HG03108 (cell line): Measurements from ENCODE around the gene APIP.

Experiments
- ATAC-seq: cut with Tn5 transposase; IDR thresholded peaks from one replicate; pipeline ENCODE4 v1.9.1; 2021; ENCODE audit warnings: moderate library complexity; ENCODE audit not compliant: unreplicated experiment

Gene APIP, protein sequence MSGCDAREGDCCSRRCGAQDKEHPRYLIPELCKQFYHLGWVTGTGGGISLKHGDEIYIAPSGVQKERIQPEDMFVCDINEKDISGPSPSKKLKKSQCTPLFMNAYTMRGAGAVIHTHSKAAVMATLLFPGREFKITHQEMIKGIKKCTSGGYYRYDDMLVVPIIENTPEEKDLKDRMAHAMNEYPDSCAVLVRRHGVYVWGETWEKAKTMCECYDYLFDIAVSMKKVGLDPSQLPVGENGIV

DNA sequence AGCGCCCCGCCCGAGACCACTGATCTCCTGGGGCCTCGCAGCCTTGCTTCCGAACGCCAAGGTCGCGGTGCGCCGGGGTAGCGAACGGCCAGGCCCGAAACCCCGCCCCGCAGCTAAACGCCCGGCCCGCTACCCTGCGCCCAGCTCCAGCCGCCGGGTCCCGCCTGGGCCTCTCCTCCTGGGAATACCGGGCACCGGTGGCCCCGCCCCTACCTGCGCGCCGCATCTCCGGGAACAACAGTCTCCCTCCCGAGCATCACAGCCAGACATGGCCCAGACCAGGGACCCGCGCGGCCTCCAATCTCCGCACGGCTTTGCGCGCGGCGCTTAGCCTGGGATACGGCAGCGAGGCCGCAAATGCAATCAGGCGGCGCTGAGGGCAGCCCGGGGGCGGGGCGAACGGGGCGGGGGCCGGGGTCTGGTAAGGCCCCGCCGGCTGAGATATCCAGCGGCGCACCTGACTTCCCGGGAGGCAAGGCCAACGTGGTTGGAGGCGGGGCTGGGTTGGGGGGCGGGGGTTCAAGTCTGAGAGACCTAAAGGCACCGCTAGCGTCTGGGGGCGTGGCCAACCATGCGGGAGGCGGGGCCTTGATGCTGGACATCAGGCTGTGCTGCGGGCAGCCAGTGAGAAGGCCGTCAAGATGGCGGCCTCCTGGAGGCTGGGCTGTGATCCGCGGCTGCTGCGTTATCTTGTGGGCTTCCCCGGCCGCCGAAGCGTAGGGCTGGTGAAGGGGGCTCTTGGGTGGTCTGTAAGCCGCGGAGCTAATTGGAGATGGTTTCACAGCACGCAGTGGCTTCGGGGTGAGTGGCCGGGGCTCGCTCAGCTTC is at the start of gene APIP, which contains the start of gene PDHX:
TSS of gene APIP (minus strand) at position 365 of the 828 bp plus-strand sequence. CDS start at position 270, 95 bp downstream.
TSS of gene PDHX (plus strand) at position 604 of the 828 bp plus-strand sequence. CDS start at position 642, 38 bp downstream.
- peak; percentile 91 for ATAC-seq

DNA sequence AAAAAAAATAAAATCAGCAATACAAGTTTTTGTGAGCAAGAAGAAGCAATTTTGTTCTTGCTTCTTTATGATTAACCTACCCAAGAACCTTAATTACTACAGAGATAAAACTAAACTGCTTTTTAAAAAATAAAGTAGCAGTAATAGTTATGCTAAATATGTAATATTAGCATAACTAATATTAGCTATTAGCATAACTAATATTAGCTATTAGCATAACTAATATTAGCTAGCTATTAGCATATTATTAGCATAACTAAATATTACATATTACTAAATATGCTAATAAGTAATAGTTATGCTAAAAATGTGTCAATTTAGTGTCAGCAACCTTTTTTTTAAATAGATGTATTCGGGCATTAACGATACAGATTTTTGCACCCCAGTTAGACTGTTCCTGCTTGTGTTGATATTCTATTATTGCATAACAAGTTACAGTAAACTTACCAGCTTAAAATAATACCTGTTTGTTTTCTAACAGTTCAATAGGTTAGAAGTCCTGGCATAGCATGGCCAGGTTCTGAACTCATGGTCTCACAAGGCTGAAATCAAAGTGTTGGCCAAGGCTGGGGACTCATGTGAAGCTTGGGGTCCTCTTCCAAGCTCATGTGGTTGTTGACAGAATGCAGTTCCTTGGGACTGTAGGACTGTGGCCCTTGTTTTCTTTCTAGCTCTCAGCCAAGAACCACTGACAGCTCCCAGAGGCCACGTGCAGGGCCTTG is 48.6 kb upstream of the APIP start:
- no peak for ATAC-seq

DNA sequence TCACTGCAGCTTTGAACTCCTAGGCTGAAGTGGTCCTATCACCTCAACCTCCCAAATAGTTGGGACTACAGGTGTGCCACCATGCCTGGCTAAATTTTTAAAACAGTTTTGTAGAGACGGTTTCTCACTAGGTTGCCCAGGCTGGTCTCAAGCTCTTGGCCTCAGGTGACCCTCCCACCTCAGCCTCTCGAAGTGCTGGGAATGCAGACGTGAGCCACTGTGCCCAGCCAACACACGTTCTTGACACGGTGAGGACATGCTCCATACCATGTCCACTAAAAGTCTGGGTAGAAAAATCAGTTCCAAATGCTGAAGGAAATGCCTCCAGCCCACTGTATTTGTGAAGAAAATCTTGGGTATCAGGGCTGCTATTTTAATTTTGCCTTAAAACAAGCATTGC is 47.2 kb upstream of the APIP start:
- no peak for ATAC-seq

DNA sequence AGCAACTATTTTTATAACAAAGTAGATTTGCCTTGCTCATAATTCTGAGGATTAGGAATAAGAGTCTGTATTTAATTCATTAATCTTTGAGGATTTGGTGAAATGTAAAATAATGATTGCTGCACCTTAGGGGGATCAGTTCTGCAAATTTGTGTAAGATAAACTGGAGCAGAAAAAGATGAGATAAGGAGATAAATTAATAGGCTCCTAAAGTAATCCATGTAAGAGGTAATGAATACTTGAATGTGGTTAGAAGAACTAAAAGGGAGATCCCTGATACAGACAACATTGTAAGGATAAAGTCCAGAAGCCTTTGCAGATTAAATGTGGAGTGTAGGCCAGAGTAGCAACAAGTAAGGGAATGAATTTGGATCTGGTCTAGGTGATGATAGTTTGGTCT is 45.9 kb upstream of the APIP start:
- ATAC-seq, result no peak

DNA sequence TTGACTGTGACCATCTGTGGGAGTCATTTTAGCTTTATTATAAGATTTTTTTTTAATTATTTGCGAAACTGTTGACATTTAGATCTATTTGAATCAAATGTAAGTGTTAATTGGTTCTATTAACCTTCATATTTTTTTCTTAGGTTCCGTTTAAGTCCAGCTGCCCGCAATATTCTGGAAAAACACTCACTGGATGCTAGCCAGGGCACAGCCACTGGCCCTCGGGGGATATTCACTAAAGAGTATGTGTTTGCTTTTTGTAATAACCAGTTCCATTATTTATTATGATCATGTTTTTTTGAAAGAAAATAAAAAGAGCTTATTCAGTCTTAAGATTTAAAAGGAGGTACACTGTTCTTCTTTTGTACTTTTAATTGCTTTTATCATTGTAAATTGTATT is 44.1 kb upstream of the APIP start:
- no peak for ATAC-seq

DNA sequence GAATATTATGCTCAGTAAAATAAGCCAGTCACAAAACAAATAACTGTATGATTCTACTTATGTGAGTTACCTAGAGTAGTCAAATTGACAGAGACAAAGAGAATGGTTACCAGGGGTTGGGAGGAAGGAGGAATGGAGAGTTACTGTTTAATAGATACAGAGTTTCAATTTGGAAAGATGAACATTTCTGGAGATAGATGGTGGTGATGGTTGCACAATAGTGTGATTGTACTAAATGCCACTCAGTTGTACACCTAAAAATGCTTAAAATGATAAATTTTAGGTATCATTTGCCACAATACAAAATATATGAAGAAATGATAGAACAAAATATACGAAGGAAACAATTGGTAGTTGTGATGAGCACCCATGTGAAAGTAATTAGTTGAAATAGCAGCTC is 43.6 kb upstream of the APIP start:
- no peak for ATAC-seq

DNA sequence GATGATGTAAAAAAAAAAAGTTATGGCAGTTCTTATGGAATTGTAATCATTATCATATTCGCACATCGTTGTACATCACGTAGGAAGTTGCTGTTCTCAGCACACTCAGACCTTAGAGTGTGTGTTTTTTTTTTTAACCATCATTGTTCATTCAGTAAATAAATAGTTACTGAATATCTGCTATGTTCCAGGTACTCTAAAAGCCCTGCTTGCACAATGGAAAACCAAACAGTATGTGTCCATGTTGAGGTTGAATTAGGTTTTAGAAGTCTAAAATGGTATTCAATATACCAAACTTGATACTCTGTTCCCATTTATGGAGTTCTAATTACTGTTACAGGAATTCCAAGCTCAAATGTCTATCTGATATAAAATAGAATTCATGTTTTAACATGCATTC is 41.4 kb upstream of the APIP start:
- ATAC-seq, result no peak

DNA sequence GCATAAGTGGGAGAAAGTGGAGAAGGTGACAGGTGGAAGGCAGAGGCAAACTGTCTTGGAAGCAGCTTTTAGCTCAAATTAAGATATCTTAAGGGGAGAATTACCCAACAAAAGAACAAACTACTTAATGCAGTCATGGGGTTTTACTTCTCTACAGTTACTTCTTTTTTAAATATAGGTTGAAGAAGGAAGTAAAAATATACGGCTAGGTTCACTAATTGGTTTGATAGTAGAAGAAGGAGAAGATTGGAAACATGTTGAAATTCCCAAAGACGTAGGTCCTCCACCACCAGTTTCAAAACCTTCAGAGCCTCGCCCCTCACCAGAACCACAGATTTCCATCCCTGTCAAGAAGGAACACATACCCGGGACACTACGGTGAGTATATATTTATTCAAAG is 41.0 kb upstream of the APIP start:
- no peak for ATAC-seq

DNA sequence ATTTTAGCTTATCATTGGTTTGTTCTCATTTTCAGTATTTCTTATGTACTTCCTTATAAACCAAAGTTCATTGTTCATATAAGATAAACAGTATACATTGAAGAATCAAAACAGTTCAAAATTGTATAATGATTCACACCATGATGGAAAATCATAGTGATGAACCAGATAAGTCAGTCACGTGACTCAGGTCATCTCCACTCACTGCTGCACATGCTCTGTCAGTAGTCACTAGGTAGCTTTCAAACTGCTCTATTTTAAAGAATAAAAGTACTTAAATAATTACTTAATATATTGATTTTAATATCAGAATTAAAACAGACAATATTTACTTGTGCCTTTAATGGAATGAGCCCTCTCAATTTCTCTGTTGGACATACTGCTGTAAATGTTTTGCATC is 37.8 kb upstream of the APIP start:
- no peak for ATAC-seq

DNA sequence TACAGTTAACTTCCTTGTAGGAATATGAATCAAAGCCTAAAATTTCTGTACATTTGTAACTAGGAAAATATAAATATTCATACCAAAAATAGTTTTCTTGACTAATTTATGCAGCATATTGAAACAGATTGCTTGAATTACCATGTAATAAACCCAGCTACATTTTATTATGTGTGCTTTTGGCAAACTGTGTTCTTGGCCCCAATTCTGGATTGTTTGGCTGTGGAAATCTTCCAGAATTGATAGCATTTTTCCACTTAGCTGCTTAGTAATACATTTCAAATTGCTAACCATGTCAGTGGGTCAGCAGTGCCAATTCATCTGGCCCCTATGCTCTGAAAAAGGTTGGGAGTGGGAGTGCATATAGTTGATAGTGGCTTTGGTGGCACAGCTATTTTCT is 32.5 kb upstream of the APIP start:
- ATAC-seq, result no peak

DNA sequence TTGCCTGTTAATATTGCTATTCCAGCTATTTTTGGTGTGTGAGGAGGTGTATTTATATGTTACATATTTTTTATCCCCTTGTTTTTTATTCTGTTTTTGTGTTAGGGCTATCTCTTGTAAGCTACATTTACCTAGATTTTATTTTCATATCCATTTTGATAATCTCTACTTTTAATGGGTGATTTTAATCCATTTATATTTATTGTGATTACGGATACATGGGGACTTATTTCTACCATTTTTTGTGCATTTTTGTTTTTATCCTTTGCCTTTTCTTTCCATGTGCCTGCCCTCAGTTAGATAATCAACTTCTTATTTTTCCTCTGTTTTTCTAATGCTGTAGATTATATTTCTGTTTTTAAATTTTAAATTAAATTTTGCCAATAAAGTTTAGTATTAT is 28.5 kb upstream of the APIP start:
- no peak for ATAC-seq

DNA sequence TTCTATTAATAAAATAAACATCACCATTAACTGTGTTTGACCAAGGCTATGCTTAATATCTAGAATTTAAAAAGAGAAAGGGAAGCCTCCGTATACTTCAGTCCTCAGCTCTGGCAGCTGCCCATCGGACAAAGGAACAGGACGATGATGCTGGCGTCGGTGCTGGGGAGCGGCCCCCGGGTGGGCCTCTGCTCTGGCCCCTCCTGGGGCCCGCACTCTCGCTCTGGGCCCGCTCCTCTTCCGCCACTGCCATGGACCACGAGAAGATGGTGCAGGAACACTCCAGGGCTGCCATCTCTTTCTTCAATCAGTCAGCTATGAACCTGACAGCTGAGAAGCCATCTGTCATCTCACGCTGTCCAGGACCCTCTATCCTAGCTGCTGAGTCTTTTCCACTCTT is 25.5 kb upstream of the APIP start:
- ATAC-seq, result no peak

DNA sequence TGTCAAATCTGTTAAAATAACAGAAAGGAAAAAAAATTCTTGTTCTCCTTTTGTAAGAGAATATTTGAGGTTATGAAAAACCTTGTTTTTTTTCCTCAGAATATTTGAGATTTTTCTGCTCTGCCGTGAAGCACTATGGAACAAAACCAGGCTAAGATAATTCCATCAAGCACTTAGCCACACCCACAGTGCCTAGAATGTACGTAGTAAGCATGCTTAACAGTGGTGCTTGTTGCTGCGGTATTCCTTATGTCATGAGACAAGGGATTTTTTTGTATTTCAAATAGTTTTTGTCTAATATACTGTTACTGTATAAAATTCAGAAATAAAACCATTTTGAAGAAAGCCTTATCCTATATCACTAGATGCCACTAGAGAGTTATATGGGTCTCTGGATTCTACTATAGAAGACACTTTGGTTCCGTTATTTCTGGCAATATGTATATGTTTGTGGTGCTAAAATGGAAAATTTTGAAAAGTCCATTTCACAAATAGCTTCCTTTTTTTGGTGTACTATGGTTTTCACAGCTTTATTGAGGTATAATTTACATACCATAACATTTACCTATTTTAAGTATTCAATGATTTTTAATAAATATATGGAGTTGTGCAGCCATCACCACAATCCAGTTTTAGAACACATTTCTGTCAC is 24.0 kb upstream of the APIP start:
- no peak for ATAC-seq

DNA sequence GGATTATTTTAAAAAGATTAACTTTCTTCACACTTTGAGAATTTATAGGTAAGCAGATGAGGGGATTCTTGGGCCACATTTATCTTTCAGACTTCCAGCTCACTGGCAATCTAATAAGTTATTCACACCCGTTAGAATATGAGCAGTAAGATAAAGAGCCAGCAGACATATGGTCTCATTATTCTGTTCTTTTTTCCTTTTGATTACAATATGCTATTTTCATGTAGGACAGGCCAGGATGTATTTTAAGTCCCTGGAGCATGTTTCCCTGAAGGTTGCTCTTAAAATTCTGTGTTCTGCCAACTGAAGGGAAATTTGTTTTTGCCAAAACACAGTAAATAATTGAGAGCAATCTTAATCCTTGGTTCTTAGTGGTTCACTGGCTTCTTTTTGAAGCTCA is 22.4 kb upstream of the APIP start:
- no peak for ATAC-seq

DNA sequence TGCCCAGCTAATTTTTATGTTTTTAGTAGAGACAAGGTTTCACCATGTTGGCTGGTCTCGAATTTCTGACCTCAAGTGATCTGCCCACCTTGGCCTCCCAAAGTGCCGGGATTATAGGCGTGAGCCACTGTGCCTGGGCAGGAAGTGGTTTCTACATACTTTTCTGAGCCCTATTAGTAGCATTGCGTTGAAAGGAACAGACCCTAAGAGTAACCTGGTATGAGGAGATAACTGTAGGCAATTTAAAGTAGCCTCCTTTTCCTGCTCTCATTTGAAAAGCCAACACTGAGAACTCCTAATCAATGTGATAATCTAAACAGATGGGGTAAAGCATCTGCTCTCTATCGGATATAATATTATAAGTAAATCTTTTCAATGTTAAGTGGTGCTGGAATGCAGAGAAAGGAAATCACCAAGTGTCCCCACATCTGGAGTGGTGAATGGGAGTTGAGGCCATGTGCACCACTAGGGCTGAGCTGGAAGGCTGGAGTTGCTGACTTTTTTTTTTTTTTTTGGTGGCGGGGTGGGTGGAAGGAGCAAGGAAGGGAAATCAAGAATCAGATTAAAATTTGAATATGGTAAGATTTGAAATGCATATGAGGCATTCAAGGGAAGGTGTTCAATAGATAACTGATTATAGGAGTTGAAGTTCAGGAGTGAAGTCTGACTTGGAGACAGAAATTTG is 20.9 kb upstream of the APIP start:
- ATAC-seq, result no peak

DNA sequence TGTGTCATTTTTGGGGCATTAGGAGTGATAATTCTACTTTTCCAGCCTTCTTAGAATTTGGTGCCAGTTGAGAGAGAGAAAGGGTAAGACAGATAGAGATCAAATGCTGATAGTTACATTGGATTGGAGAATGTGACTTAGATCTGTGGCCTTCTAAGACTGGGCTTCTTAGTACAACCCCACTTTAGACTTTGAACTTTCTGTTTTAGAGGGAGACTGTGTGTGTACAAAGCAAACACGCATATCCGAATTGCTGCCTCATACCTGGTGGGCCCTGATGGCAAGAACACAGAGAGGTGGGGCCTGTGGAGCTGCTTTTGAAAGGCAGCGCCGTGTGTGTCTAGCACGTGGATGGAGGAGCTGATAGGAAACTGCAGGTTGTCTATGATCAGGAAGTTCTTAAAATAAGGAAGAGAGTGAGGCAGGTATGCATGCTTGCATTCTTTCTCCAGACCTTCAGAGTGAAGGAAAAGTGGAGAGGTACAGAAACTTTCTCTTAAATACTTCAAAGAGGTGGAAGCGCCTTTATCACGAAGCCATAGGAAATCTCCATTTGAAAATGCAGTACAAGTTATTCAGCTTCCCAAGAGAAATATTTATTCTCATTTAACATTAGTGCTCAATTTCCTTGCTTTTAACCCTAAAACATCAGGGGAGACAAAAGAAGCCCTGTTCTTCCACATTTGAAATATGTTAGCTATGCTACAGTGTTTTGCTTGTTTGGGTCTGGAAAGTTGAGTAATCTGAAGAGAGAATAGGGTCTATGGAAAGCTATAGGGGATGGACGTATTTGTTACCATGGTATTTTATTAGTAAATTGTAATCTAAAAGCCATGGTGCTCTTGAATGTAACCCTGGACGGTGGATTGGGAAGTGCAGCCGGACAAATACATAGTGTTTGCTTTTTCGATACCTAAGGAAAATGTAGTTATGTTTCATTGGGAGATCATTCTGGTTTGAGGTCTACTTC is 13.9 kb upstream of the APIP start:
- no peak for ATAC-seq

DNA sequence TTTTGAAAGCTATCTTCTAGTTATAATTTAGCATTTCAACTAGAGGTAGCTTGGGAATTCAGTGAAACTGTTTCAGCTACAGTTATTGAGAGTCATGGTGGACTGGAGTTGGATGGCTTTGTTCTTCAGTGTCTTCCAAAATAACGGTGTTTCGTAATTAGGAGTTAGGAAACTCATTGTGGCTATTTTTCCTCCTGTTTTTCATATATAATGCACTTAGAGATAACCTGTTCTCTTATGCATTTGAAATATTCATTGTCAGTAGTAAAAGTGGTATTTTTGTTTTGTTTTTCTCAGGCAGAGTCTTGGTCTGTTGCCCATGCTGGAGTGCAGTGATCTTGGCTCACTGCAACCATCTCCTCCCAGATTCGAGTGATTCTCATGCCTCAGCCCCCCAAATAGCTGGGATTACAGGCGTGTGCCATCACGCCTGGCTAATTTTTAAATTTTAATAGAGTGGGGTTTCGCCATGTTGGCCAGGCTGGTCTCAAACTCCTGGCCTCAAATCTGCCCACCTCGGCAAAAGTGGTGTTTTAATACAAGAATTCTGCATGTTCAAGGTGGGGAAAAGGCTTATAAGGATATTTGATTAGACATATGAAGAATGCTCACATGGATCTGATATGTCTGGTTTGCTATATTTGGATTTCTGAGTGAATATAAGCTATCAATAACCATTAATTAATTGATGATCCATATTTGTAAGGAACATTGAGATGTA is 12.9 kb upstream of the APIP start:
- no peak for ATAC-seq

DNA sequence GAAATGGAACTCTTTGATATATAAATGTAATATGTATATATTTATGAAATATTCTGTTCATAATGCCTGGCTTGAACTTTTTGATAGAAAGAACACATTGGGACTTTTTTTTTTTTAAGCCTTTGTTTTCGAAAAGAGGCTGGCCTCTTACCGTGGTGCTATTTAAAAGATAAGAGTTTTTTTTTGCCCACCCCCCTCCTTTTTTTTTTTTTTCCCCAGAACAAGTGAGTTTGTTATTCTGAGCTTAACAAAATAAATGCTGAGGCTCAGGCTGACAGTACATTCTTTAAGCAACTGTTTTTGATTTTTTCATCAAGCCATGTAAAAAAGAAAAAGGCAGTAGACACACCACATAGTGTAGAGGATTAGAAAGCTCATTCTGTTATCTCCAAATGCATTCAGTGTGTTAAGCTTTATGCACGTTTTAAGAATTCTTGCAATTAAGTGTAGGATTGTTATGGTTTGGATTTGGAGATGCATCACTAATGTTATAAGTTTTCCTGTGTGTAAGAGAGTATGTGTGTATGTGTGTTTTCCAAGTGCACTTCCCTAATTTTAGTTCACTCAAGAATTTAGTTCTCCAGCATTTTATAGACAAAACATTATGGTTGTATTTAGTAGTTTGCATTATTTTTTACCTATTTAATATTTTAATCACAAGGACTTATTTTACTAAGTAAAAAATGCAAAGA is 12.2 kb upstream of the APIP start:
- ATAC-seq, result no peak

DNA sequence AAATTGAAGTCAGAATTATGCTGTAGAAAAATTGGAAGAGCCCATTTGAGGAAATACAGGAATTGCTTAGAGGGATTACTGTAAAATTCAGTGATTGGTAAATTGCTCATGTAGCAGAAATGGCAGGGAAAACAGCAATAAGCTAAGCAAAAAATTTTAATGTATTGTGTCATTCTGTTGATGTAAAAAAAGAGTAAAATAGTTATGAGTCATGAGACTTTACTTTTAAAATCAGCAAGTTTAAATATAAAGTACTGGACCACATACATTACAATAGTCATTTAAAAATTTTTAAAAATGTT is 10.6 kb upstream of the APIP start:
- ATAC-seq, result no peak
